HEK293 (cell line): ENCODE results near the gene KIAA0753.

Experiments used
- CTCF ChIA-PET: fragments of 350-600 bp; formaldehyde crosslinking; extraction: SDS; loops from one replicate; lab custom pipeline; 2021; ENCODE audit warnings: antibody characterized with exemption; lab: Yijun Ruan, JAX
- POLR2A ChIA-PET: fragments of 300-600 bp; formaldehyde crosslinking; extraction: SDS; loops from one replicate; lab custom pipeline; 2020; ENCODE audit warnings: antibody characterized with exemption, inconsistent platforms; lab: Yijun Ruan, JAX
- H3K27ac ChIP-seq: fragments of 200-500 bp; sonication (Bioruptor generic); 2 replicates; pipeline ENCODE4 v1.5.1; 2014; ENCODE audit warnings: low read depth, low read length, control low read depth, inconsistent platforms; ENCODE audit errors: extremely low read depth
- H3K36me3 ChIP-seq, 2 experiments: fragments of 200-500 bp in 1 of 2; sonication (Bioruptor generic) in 1 of 2; 1 replicate in 1 of 2; 2 replicates in 1 of 2; pipeline ENCODE4 v1.5.1; 2014 to 2017; ENCODE audit warnings: inconsistent platforms in 2 of 2, low read length in 2 of 2; ENCODE audit not compliant: control insufficient read depth in 2 of 2, insufficient read depth in 1 of 2
- H3K4me1 ChIP-seq: fragments of 200-500 bp; sonication (Bioruptor generic); 2 replicates; pipeline ENCODE4 v1.5.1; 2014; ENCODE audit warnings: mild to moderate bottlenecking, low read length, inconsistent platforms; ENCODE audit not compliant: control insufficient read depth, insufficient read depth
- H3K4me3 ChIP-seq: 2 replicates; pipeline ENCODE4 v1.5.1; 2011; ENCODE audit warnings: low read depth, mild to moderate bottlenecking, control low read depth, low read length, moderate library complexity
- H3K9me3 ChIP-seq: fragments of 200-500 bp; sonication (Bioruptor generic); 2 replicates; pipeline ENCODE4 v1.5.1; 2014; ENCODE audit warnings: low read depth, low read length, inconsistent platforms; ENCODE audit not compliant: control insufficient read depth, insufficient read depth
- GLI2 ChIP-seq: fragments of 450-650 bp; formaldehyde crosslinking; IDR thresholded peaks from 2 replicates; pipeline ENCODE4; 2017; ENCODE audit warnings: missing biosample characterization, missing genetic modification characterization, low read depth, borderline replicate concordance
- GLI4 ChIP-seq: fragments of 450-650 bp; formaldehyde crosslinking; IDR thresholded peaks from 2 replicates; pipeline ENCODE4 v1.5.1; 2016; ENCODE audit warnings: missing biosample characterization, missing genetic modification characterization
- OSR2 ChIP-seq: fragments of 450-650 bp; formaldehyde crosslinking; IDR thresholded peaks from 2 replicates; pipeline ENCODE4 v1.5.1; 2016; ENCODE audit warnings: missing biosample characterization, missing genetic modification characterization
- SETDB1 ChIP-seq: IDR thresholded peaks from one replicate; pipeline ENCODE4 v1.6.1; 2017; ENCODE audit warnings: mild to moderate bottlenecking, low read length, moderate library complexity, mixed read lengths; ENCODE audit not compliant: insufficient read length
- TCF7L2 ChIP-seq: IDR thresholded peaks from 2 replicates; pipeline ENCODE4 v1.6.1; 2011; ENCODE audit warnings: low read depth, mild to moderate bottlenecking, inconsistent platforms, low read length, moderate library complexity, borderline replicate concordance
- TRIM28 ChIP-seq: IDR thresholded peaks from 2 replicates; pipeline ENCODE4 v1.6.1; 2011; ENCODE audit warnings: low read length, control low read depth, borderline replicate concordance
- ZBTB21 ChIP-seq: fragments of 450-650 bp; formaldehyde crosslinking; IDR thresholded peaks from 2 replicates; pipeline ENCODE4 v1.5.1; 2017; ENCODE audit warnings: missing biosample characterization, missing genetic modification characterization
- ZBTB7A ChIP-seq: fragments of 450-650 bp; formaldehyde crosslinking; IDR thresholded peaks from 2 replicates; pipeline ENCODE4 v1.5.1; 2016; ENCODE audit warnings: low read depth, missing biosample characterization, missing genetic modification characterization
- ZIC2 ChIP-seq: fragments of 450-650 bp; formaldehyde crosslinking; IDR thresholded peaks from 2 replicates; pipeline ENCODE4 v1.5.1; 2016; ENCODE audit warnings: missing biosample characterization, missing genetic modification characterization
- ZNF112 ChIP-seq: fragments of 450-650 bp; formaldehyde crosslinking; IDR thresholded peaks from 2 replicates; pipeline ENCODE4 v1.5.0; 2017; ENCODE audit warnings: missing biosample characterization, missing genetic modification characterization
- ZNF121 ChIP-seq: fragments of 450-650 bp; formaldehyde crosslinking; IDR thresholded peaks from 2 replicates; pipeline ENCODE4 v1.5.1; 2016; ENCODE audit warnings: missing biosample characterization, missing genetic modification characterization
- ZNF221 ChIP-seq: fragments of 450-650 bp; formaldehyde crosslinking; IDR thresholded peaks from 2 replicates; pipeline ENCODE4 v1.5.1; 2017; ENCODE audit warnings: missing biosample characterization, missing genetic modification characterization, borderline replicate concordance
- ZNF24 ChIP-seq: fragments of 450-650 bp; formaldehyde crosslinking; IDR thresholded peaks from 2 replicates; pipeline ENCODE4 v1.5.1; 2016; ENCODE audit warnings: missing biosample characterization, missing genetic modification characterization
- ZNF473 ChIP-seq: fragments of 450-650 bp; formaldehyde crosslinking; IDR thresholded peaks from 2 replicates; pipeline ENCODE4 v1.5.1; 2017; ENCODE audit warnings: missing biosample characterization, missing genetic modification characterization
- ZNF48 ChIP-seq: fragments of 450-650 bp; formaldehyde crosslinking; IDR thresholded peaks from 2 replicates; pipeline ENCODE4 v1.5.1; 2016; ENCODE audit warnings: missing biosample characterization, missing genetic modification characterization
- ZNF514 ChIP-seq: fragments of 450-650 bp; formaldehyde crosslinking; IDR thresholded peaks from 2 replicates; pipeline ENCODE4 v1.5.1; 2016; ENCODE audit warnings: missing biosample characterization, missing genetic modification characterization
- ZNF830 ChIP-seq: fragments of 450-650 bp; IDR thresholded peaks from 2 replicates; pipeline ENCODE4 v1.5.0; 2018; ENCODE audit warnings: missing biosample characterization, missing genetic modification characterization, low read depth, mild to moderate bottlenecking, moderate library complexity
- TF ChIP-seq, protein P1 (sequence below): IDR thresholded peaks from 2 replicates; pipeline ENCODE4 v1.6.1; 2011; ENCODE audit warnings: mild to moderate bottlenecking, low read depth, low read length, borderline replicate concordance

KIAA0753 gene

DNA sequence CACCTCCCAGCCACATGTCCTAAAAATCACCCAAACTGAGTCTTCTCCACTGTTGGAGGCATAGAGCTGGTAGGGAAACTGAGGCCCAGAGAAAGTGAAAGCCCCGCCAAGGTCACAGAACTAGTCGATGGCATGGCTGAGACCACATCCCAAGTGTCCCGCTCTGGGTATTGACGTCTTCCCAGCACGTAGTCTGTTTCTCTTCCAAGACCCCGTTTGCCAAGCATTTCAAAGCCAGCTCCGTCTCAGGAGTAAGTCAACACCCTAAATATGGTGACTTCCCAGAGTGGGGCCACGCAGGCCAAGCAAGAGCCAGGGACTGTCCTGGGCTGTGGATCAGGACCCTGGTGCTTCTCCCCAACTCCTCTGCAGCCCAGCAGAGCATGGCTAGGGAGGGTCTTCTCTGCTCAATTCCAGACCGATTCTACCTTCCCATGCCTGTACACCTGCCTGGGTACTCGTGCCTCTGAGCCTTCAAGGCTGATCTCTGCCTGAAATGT is 103.9 kb downstream of the KIAA0753 start (continued):
- TF ChIP-seq ZBTB7A (tag by site-specific recombination) = no peak
- no peak for TF ChIP-seq TRIM28
- TF ChIP-seq ZNF514 (tag by site-specific recombination) = no peak
- no peak for TF ChIP-seq ZNF24 (tag by site-specific recombination)
- TF ChIP-seq ZBTB21 (tag by site-specific recombination) = no peak
- TF ChIP-seq, all 188 proteins: peak for 0

DNA sequence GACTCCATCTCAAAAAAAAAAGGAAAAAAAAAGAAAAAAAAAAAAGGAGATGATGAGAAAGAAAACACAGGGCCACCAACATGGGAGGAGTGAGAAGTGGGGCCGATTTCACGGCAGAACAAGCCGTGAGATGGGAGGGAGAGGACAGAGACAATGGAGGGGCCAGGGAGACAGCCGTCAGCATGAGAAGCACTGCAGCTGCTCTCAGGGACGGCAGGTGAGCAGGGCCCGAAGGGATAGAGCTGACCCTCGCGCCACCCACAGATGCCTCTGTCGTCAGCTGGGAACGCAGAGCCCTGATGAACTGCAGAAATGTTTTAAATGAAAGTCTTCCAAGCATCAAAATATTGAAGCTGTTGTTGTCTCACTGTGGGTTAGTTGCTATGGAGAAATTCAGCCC is 104.5 kb downstream of the KIAA0753 start:
- POLR2A ChIA-PET = no interaction called here
- TF ChIP-seq GLI4 (tag by site-specific recombination) = no peak
- TF ChIP-seq ZNF121 (tag by site-specific recombination) = no peak
- TF ChIP-seq TCF7L2 = no peak
- TF ChIP-seq, all 188 proteins: peak for 0
- CTCF ChIA-PET = no interaction called here
- Histone ChIP-seq H3K36me3 (peaks cover 0 to 2% of the 10 kb centered on the region in 2 experiments; a peak in 1 of 3 replicates), H3K4me1 (no peaks in the 10 kb centered on the region), H3K27ac (no peak overlapping the region), H3K4me3 (no peak overlapping the region), H3K9me3 (no peaks in the 10 kb centered on the region)

DNA sequence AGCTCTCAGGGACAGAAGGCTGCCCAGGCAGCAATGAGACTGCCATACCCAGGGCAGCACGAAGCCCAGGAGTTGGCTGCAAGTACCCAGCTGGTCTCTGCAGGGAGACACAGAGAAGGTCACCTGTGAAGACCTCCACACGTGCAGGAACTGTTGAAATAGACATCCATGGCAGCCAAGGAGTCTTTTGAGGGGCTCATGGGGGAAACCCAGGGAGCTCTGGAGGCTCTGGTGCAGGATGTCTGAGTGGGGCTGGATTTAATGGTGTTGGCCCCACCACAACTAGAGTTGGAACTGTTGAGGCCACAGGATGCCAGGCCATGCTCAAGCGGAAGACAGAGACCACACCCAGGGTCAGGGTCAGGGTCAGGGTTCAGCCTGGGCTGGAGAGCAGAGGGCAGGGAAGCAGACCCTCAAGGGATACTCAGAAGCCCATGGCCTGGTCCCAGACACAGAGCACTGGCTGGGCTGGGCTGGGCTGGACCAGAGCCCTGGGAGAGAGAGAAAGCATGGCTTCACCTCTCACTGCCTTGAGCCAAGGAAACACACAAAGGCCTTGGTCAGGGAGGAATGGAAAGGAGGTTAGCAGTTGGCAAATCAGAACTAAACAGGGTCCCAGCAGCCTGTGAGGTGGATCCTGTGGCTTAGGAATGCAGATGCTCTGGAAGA is 105.5 kb downstream of the KIAA0753 start:
- POLR2A ChIA-PET = no interaction called here
- TF ChIP-seq ZNF830 (tag by site-specific recombination) = no peak
- Histone ChIP-seq H3K36me3 (peaks cover 0 to 2% of the 10 kb centered on the region in 2 experiments; a peak in 1 of 3 replicates), H3K27ac (no peak overlapping the region), H3K4me3 (no peak overlapping the region), H3K9me3 (no peaks in the 10 kb centered on the region), H3K4me1 (no peaks in the 10 kb centered on the region)
- CTCF ChIA-PET = no interaction called here

DNA sequence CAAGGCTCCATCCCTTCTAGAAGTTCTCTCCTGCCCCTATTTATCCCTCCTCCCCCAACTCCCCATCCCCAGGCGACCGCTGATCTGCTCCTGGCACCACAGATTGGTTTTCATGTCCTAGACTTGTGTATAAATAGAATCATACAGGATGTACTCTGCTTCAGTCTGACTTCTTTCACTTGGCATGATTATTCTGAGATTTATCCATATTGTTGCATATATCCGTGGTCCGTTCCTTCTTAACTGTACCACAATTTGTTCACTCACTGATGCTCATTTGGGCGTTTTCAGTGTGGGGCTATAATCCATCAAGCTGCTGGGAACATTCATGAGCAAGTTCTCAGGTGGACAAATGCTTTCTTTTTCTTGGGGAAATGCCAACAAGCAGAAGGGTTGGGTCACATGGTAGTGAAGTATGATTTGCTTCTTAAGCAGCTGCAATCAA is 108.0 kb downstream of the KIAA0753 start:
- Histone ChIP-seq H3K27ac (no peak overlapping the region), H3K4me1 (no peaks in the 10 kb centered on the region), H3K9me3 (no peaks in the 10 kb centered on the region), H3K4me3 (no peak overlapping the region), H3K36me3 (no peaks in the 10 kb centered on the region)
- CTCF ChIA-PET = interaction anchor here (0.6 kb wide), 1 partner anchor 321 kb away, joined by 5 read pairs; no protein-coding TSS in a partner anchor
- POLR2A ChIA-PET = no interaction called here
- no peak for TF ChIP-seq ZIC2 (tag by site-specific recombination)
- no peak for TF ChIP-seq ZNF112 (tag by site-specific recombination)
- TF ChIP-seq, protein P1, sequence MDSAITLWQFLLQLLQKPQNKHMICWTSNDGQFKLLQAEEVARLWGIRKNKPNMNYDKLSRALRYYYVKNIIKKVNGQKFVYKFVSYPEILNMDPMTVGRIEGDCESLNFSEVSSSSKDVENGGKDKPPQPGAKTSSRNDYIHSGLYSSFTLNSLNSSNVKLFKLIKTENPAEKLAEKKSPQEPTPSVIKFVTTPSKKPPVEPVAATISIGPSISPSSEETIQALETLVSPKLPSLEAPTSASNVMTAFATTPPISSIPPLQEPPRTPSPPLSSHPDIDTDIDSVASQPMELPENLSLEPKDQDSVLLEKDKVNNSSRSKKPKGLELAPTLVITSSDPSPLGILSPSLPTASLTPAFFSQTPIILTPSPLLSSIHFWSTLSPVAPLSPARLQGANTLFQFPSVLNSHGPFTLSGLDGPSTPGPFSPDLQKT = no peak
- TF ChIP-seq SETDB1 = no peak
- TF ChIP-seq OSR2 (tag by site-specific recombination) = no peak
- no peak for TF ChIP-seq GLI2

DNA sequence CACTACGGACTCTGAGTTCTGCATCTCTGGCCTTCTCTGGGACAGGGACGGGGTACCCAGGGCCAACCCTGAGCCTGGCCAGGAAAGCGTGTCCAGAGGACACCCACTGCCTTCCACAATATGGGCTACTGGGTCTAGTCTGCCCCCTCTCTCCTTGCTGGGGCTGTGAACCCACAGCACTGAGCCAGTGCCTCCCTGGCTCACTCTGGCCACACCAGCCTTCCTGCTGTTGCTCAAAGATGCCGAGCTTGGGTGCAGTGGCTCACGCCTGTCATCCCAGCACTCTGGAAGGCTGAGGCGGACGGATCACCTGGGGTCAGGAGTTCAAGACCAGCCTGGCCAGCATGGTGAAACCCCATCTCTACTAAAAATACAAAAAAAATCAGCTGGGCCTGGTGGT is 108.9 kb downstream of the KIAA0753 start:
- ChIA-PET POLR2A (no interaction called here), CTCF (interaction anchor here (0.6 kb wide), 1 partner anchor 322 kb away, joined by 5 read pairs; no protein-coding TSS in a partner anchor)
- no peak for TF ChIP-seq TCF7L2
- no peak for TF ChIP-seq ZNF48 (tag by site-specific recombination)
- no peak for TF ChIP-seq ZNF473 (tag by site-specific recombination)
- TF ChIP-seq ZNF221 (tag by site-specific recombination) = no peak
- H3K9me3 ChIP-seq = no peaks in the 10 kb centered on the region
- no peaks in the 10 kb centered on the region for H3K4me1 ChIP-seq
- no peak overlapping the region for H3K4me3 ChIP-seq
- no peaks in the 10 kb centered on the region for H3K36me3 ChIP-seq
- H3K27ac ChIP-seq = no peak overlapping the region
